Sigmoid colon (tissue), 4 donors: ENCODE results near the gene SMIM24.

Experiments used
- EP300 ChIP-seq, 4 donors: sonication (generic); formaldehyde crosslinking; IDR thresholded peaks; one replicate each; pipeline ENCODE4 v1.6.1; 2017; ENCODE audit warnings: antibody characterized with exemption in 4 of 4
- POLR2A ChIP-seq, 2 donors: fragments of 450-650 bp; IDR thresholded peaks; one replicate each; pipeline ENCODE4 v1.6.1; 2016; ENCODE audit warnings: antibody characterized with exemption in 2 of 2, mild to moderate bottlenecking in 2 of 2, moderate library complexity in 2 of 2
- TF ChIP-seq, protein P1 (sequence below), 4 experiments: fragments of 450-650 bp in 3 of 4; fragments of 200-600 bp in 1 of 4; IDR thresholded peaks; one replicate each; pipeline ENCODE4 v1.5.1; 2016 to 2019; ENCODE audit warnings: antibody characterized with exemption in 4 of 4, mild to moderate bottlenecking in 3 of 4, moderate library complexity in 2 of 4

DNA sequence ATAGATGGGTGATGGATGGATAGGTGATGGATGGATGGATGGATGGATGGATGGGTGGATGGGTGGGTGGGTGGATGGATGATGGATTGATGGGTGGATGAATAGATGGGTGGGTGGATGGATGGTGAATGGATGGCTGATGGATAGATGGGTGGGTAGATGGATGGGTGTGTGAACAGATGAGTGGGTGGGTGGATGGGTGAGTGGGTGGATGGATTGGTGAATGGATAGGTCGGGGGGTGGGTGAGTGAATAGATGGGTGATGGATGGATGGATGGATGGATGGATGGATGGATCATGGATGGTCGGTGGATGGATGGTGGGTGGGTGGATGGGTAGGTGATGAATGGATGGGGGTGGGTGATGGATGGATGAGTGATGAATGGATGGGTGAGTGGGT lies 3.5 kb downstream of the SMIM24 start:
- TF ChIP-seq POLR2A (IDR thresholded peaks at IDR 0.05) (no peak), EP300 (IDR thresholded peaks at IDR 0.05) (no peak)
- TF ChIP-seq, protein P1, sequence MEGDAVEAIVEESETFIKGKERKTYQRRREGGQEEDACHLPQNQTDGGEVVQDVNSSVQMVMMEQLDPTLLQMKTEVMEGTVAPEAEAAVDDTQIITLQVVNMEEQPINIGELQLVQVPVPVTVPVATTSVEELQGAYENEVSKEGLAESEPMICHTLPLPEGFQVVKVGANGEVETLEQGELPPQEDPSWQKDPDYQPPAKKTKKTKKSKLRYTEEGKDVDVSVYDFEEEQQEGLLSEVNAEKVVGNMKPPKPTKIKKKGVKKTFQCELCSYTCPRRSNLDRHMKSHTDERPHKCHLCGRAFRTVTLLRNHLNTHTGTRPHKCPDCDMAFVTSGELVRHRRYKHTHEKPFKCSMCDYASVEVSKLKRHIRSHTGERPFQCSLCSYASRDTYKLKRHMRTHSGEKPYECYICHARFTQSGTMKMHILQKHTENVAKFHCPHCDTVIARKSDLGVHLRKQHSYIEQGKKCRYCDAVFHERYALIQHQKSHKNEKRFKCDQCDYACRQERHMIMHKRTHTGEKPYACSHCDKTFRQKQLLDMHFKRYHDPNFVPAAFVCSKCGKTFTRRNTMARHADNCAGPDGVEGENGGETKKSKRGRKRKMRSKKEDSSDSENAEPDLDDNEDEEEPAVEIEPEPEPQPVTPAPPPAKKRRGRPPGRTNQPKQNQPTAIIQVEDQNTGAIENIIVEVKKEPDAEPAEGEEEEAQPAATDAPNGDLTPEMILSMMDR (IDR thresholded peaks at IDR 0.05): no peak
